SK-N-SH (cell line): ENCODE results near the gene AFF3.

Source experiments
- CTCF ChIP-seq: fragments of 200-600 bp; sonication (generic); IDR thresholded peaks from 2 replicates; pipeline ENCODE4 v1.6.1; 2017; ENCODE audit warnings: antibody characterized with exemption, mild to moderate bottlenecking, moderate library complexity
- ELF1 ChIP-seq: IDR thresholded peaks from 2 replicates; pipeline ENCODE4 v1.4.0; 2012
- FOXM1 ChIP-seq: IDR thresholded peaks from 2 replicates; pipeline ENCODE4 v1.4.0; 2012; ENCODE audit warnings: low read depth, mild to moderate bottlenecking
- GABPA ChIP-seq: IDR thresholded peaks from 2 replicates; pipeline ENCODE4 v1.4.0; 2012; ENCODE audit warnings: low read depth, mild to moderate bottlenecking
- PBX3 ChIP-seq: IDR thresholded peaks from 2 replicates; pipeline ENCODE4; 2012
- SMC3 ChIP-seq: IDR thresholded peaks from 2 replicates; pipeline ENCODE4 v1.6.1; 2012; ENCODE audit warnings: low read depth, low read length, improper control_type of control experiment
- USF2 ChIP-seq: fragments of 150-350 bp; IDR thresholded peaks from 2 replicates; pipeline ENCODE4 v1.6.1; 2017; ENCODE audit warnings: antibody characterized with exemption, low read length, low read depth, borderline replicate concordance

- TF ChIP-seq PBX3 (no peak), CTCF (no peak), SMC3 (no peak), ELF1 (no peak), FOXM1 (no peak), GABPA (no peak), USF2 (no peak)
Observed at GRCh38 chr2:99959261-99960014, 183.0 kb downstream of the AFF3 start.
